GM21423 (cell line): ENCODE measurements around the gene HOXC10.

Experiments used
- ATAC-seq: cut with Tn5 transposase; IDR thresholded peaks from one replicate; pipeline ENCODE4 v1.9.1; 2021; ENCODE audit warnings: mild to moderate bottlenecking, moderate library complexity; ENCODE audit not compliant: unreplicated experiment

The HOXC10 gene

DNA sequence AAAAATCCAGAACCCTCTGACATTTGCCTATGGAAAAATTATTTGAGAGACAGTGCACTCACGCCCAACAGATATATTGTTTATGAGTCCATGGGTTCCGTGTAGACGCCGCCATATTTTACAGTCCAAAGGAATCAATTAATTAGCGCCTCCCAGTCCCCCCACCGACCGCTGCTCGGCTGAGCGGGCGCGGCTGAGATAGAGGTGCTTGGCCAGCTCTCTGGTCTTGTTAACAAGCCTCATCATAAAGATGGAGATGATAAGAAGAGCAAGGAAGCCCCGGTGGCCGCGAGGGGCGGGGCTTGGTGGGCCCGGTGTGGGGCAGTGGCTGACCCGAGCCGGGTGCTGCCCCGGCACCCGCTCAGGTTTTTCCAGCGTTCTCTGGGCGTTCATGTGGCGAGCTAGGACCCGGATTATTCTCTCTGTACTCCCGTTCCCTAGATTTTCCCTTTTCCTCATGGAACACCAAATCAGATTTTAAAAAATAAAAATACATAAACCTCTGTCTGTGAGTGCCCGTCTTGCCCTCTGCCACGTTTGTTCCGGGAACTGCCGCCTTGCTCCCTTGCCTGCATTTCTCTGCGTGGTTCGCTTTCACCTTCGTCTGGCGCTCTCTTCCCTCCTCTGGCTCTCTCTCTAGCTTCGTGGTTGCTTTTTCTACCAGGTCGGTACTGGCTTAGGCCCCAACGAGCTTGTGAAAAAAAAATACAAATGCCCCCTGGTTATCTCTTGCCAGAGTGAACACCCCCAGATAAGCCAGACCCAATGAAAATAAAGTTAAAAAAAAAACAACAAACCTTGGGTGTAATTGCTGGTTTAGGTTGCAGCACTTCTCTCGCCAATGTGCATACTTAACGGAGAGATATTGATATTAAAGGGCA is 21.3 kb upstream of the HOXC10 start:
- ATAC-seq, result no peak

DNA sequence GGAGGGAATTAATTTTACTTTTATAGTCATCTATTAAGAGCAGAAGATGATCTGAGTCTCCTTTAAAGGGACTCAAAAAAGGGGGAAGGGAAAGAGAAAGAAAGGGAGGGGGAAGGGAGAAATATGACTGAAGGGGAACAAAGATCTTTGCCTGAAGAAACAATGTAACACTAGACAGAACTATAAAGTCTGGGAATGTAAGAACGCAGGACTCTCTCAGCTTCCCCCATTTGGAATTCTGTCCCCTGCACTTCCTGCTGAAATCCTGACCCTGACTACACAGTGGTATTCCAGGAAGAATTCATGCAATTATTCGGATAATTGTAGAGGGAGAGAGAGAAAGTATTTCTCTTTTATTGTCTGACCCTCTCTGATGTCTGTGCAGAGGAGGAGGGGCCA is 20.6 kb upstream of the HOXC10 start:
- no peak for ATAC-seq

DNA sequence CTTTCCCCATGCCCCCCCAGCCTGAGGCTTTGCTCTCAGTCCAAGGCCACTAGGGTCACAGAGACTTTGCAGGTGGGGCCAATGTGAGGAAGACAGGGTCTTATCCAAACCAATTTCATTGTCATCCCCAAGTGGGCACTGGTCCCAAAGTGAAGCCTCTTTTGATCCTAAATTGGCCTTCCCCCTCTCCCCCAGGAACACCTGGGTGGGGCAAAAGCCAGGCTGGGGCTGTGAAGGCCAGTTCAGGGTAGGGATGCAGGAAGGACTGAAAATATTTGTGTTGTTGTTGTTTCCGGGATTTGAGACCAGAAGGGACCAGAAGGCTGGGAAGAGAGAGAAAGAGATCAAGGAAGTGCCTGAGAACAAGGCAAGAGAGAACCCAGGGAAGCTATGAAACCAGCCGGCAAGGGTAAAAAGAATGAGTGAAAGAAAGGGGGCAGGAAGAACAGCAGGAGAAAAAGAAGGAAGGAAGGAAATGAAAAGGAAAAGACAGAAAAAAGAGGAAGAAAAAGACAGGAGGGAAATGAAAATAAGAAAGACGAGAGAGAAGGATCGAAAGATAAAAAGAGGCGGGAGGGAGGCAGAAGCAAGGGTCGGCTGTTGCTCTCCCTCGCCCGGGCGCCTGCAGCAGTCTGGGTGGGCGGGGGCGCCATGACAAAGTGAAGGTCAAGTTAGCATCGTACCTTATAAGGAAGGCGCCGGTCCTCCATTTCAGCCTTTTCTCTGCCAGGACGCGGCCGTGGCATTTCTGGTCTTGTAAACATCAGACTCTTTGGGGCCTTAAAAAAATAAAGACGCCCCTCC is 19.5 kb upstream of the HOXC10 start:
- no peak for ATAC-seq

DNA sequence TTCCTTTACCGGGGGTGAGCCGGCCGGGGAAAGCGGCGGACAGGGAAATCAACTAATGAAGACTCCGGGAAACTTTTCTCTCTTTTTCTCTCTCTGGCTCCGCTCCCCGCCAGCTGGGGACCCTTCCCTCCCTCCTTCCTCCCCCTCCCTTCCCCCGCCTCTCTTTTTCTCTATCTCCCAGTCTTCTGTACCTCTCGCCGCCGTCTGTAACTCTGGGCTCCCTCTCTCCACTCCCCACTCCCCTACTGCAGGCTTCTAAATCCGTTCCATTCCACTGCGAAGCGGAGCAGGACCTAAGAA is 18.9 kb upstream of the HOXC10 start:
- ATAC-seq, result no peak

DNA sequence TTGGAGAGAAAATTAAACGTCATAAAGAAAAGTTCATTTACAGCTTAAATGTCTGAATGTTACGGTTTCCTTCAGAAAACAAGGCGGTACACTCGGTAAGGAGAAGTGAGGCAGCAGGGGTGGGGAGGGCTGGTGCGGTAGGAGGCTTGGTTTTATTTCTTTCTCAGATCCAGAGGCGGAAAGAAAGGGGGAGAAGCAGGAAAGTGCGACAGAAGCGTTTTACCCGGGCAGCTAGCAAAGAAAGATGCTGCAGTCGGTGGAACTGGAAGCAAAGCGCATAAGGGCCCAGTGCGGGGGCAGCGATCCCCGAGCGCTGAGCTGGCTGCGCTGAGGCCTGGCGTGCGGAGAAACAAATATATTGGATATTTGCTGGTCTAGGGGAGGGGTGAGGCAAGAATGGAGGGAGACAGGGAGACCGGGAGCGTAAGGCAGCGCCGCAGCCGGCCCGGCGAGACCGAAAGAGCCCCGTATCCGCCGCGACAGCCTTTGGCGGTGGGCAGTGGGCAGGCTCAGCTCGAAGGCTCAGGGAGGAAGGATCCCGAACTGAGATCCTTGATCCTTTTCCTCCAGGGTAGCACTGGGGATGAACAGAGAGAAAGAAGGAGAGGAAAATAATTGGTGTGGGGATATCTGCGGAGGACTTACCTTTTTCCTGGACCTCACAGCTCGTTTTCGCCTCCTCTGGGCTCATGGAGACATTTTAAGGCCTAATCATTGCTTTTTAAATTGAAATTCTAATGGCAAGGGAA is 18.4 kb upstream of the HOXC10 start:
- ATAC-seq, result no peak

DNA sequence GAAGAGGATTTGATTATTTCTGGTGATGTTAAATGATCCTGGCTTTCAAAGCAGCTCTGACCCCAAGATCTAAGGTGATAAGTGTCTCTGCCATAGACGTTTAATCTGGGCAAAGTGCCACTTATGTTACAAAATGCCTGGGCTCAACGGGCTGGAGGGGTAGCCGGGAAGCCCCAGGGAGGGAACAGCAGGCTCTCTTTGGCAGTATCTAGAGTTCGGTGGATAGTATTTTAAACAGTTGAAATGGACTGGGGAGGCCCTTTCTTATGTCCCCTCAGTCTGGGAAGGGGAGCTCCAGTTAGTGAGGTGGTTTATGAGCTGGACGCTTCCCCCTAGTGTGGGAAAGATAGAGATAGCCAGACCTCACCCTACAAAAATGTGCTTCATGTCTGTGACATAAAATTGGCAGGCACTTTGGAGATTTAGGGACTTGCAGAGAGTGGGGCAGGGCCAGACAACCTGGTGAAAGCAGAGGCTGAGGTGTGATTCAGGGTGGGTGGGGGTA is 17.5 kb upstream of the HOXC10 start:
- no peak for ATAC-seq

DNA sequence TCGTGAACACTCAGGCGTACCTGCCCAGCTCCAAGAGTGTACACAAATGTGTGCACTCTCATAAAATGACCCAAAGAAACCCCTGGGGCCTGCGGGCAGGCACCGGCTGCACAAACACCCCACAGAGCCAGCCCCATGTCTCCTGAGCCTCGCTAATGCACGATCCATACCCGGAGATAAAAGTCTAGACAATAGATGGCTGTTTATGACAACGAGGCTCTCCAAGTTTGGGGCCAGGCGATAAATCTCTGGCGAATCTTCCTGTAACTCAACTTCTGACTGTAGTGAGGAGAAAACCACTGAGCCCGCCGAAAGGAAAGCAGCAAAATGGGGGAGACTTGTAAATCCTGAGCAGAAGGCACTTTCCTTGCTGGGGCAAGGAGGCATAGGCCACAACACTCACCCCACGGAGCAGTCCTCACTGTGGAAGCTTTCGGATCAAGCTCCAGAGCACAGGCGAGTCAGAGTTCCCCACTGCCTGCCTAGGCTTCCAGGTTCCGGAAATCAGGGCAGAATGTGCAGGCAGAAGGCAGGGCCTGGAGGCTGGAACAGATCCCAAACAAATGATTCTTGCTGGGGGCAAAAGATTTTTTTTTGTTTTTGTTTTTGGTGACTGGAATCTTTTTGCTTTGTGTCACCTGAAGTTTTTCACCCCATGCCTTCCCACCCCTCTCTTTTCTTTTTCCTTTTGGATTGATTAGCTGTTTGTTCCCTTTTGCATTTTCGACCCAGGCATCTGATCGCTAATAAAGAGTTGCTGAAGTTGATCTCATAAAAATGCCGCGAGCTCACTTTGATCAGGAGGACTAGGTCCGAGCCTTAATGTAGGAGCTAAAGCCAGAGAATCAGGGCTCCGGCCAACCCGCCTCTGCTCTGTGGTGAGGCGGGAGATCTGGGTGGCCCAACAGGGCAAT is 16.5 kb upstream of the HOXC10 start:
- ATAC-seq, result no peak

DNA sequence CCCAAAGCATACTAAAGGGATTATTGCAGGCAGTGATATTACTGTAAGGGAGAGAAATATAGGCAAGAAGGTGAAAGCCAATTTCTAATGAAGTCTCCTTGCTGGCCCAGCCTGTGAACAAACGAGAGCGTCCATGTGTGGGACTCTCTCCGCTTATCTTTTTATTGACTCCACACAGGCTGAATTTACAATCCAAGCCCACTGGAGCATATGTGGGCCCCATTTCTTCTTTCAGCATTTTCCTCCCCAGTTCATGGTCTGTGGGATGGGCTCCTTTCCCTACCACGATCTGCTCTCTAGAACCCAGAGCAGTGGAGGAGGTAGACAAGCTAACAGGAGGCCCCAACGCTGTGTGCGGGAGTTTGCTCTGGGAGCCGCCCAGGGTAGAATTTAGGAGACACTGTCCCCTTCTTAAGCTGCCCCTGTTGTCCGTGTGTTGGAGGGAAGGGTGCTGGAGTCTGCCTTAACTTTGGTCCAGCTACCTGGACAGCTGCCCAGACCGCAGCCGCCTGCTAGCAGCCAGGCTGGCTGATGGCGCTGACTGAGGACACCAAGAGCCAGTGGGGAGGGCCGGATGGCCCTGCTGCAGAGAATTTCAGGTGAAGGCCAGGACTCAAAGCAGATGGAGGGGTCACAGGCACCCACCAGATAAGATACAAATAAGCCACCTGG is 15.2 kb upstream of the HOXC10 start:
- no peak for ATAC-seq

DNA sequence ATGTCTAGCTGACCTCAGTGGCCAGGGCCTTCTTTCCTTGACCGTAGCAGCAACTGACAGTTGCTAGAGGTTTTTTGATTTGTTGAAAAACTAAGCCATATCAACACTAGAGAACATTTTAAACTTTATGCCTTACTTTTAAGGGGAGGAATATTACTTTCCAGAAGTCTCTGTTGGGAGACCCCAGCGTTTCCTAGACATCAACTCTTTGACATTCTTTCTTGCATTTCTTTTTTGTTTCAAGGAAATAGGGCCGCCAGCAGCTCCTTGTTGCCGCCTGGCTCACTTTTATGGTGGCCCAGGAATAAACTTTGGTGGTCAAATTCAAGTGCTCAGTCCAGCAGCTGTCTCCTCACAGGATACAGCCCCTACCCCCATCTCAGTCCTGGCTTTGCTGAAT is 14.5 kb upstream of the HOXC10 start:
- no peak for ATAC-seq

DNA sequence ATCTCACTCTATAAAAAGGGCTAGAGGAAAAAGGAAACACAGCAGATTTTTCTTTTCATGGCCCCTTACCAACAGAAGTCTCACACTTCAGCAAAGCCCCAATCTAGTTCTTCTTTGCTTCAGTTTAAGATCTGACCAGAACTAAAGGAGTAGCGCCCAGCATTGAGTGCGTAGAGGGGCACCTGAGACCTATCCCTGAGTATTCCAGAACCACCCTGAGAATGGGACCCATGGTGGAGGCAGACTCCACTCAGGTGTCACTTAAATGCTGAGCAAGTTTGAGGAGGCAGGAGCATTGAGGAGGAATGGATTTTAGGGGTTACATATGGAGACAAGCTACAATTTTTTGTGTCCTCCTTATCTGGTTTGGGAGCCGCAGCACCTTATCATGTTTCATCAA is 13.8 kb upstream of the HOXC10 start:
- no peak for ATAC-seq

DNA sequence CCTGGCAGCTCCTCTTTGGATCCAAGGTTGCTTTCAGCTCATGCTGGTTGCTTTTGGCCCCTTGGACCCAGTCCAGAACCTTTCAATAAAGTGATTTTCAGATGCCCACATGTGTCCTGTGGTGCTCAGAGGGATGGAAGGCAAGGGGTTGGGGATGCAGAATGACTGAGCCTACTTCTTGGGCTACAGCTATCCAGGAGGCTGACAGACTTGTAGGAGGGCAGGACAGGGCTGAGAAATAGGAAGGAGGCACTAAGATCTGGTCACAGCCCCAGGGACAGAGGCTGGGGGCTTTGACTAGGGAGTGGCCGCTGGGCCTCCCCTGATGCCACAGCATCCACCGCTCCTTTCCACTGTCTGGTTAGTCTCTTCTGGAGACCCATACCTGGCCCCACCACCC is 13.3 kb upstream of the HOXC10 start:
- no peak for ATAC-seq

DNA sequence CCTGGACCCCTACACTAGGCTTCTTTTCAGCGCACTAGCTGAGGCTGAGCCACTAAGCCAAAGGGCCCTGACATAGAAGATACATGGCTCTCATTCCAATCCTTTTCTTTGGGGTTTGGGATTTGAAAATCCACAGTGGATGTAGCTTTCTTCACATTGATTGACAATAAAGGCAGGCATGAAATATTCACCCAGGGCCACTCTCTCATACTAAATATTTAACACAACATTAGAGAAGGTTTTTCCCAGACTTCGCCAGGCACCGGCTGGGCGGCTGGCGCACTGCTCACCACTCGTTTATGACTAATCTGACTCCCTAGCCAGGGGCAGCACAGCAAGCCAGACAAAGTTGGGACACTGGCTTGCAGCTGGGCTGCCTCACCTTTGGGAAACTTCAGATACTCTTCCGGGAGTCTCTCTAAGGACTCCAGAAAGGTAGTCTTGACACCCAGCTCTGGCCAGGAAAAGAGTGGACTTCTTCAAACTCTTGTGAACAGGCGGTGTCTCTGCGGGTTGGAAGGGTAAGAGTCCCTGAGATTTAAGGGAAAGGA is 12.7 kb upstream of the HOXC10 start:
- no peak for ATAC-seq

DNA sequence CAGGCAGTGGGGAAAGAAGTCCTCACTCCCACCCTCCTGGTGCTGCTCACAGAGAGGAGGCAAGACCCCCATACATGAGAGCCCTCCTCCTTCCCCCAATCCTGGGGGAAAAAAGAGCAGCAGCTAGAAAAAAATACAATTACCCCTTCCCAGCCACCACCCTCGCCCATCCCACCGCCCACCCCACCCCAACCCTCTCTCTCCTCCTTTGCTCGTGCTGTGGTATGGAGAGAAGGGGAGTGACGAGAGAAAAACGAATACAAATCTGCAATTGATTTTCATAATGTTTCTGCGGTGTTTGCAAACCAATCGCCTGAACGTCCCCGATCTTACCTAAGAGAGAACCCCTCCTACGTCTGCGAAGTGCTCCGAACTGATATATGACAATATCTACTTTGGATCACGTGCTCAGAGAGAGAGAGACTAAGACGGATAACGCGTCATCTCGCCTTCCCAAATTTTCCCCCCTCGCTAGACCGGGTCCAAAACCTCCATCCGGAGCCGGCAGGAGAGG is 12.2 kb upstream of the HOXC10 start, which contains the start of gene HOXC11:
TSS of gene HOXC11 (plus strand) at position 405 of the 514 bp plus-strand sequence. CDS start 116 bp downstream, outside the sequence.
- no peak for ATAC-seq

DNA sequence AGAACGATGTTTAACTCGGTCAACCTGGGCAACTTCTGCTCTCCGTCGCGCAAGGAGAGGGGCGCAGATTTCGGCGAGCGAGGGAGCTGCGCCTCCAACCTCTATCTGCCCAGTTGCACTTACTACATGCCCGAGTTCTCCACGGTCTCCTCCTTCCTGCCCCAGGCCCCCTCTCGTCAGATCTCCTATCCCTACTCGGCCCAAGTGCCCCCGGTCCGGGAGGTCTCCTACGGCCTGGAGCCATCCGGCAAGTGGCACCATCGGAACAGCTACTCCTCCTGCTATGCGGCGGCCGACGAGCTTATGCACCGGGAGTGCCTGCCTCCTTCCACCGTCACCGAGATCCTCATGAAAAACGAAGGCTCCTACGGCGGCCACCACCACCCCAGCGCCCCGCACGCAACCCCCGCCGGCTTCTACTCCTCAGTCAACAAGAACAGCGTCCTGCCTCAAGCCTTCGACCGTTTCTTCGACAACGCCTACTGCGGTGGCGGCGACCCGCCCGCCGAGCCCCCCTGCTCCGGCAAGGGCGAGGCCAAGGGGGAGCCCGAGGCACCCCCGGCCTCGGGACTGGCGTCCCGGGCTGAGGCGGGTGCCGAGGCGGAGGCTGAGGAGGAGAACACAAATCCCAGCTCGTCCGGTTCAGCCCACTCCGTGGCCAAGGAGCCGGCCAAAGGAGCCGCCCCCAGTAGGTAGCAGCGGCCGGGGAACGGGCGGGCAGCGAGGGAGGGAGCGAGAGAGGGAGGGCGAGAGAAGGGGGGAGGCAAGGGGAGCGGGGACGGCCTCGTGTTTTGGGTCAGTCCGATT is 11.5 kb upstream of the HOXC10 start:
- no peak for ATAC-seq

DNA sequence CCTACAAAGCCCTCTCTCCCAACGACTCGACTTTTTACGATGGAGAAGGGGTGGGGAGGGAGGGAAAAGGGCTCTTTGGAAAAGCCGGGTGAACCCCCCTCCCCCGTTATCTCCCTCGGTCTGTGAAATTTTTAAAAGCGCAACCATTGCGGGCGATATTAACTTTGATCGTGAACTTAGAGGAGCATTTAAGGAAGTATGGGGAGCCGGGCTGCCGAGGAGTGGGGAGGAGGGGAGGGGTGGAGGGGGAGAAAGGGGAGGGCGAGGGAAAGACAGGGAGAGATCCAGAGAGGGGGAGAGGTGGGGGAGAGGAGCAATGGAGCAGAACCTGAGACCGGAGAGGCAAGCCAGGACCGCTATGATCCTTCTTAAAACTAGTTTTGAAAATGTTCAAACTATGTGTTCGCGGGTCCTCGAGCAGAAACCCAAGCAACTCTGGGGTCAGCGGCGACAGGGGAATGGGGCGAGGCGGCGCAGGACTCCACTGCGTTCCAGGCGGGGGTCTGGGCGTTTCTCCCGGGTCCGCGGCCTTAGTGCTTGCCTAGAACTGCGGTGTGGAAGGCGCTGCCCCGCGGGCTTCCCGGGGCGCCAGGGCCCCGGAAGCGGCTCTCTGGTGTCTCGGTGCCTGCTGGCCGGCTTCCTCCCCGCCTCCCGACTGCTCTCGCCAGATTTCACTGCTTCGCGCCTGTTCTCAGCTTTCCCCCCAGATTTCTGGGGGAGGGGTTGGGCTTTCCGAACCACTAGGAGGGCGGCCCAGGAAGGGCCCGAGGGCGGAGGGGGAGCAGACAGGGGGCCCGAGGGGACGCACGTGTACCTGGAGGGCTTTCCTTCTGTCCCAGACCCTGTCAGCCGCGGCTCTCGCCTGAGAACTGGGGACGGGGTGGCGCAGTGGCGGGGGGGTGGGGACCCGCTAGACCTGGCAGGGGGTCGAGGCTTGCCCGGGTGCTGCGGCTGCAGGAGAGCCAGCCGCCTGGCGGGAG is 10.6 kb upstream of the HOXC10 start, which contains the start of gene HOTAIR:
TSS of gene HOTAIR (minus strand) at position 871 of the 980 bp plus-strand sequence.
- ATAC-seq, result no peak

DNA sequence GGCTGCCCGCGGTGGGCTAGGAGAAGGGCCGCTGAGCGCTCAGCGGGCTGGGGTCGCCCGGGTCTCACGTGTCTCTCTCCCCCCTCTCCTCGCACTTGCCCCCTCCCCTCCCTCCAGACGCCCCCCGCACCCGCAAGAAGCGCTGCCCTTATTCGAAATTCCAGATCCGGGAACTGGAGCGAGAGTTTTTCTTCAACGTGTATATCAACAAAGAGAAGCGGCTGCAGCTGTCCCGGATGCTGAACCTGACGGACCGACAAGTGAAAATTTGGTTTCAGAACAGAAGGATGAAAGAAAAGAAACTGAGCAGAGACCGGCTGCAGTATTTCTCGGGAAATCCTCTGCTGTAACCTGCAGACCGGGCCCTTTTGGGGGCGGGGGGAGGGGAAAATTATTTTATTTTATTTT is 9.9 kb upstream of the HOXC10 start:
- no peak for ATAC-seq
